DMS114 treated with DMSO at 0.1 percent for 48 hours (cell line): ENCODE measurements around the gene HPX.

ENCODE experiments used
- DNase-seq: peaks from one replicate; lab custom pipeline; 2025; ENCODE audit not compliant: unreplicated experiment; lab: John Stamatoyannopoulos, UW

The HPX gene

GRCh38 chr11:6391537-6392134, 49.2 kb downstream of the HPX start:
- DNase-seq, result no peak

- DNase-seq, result no peak
Observed at GRCh38 chr11:6390718-6391469, 49.9 kb downstream of the HPX start.

- DNase-seq, result peak; percentile 39
Observed at GRCh38 chr11:6389905-6390717, 50.7 kb downstream of the HPX start, which contains the start of gene SMPD1. TSS of gene SMPD1 (plus strand) at chr11:6390474. CDS start at chr11:6390599, 125 bp downstream.

GRCh38 chr11:6388748-6389147, 52.0 kb downstream of the HPX start:
- DNase-seq, result no peak

DNA sequence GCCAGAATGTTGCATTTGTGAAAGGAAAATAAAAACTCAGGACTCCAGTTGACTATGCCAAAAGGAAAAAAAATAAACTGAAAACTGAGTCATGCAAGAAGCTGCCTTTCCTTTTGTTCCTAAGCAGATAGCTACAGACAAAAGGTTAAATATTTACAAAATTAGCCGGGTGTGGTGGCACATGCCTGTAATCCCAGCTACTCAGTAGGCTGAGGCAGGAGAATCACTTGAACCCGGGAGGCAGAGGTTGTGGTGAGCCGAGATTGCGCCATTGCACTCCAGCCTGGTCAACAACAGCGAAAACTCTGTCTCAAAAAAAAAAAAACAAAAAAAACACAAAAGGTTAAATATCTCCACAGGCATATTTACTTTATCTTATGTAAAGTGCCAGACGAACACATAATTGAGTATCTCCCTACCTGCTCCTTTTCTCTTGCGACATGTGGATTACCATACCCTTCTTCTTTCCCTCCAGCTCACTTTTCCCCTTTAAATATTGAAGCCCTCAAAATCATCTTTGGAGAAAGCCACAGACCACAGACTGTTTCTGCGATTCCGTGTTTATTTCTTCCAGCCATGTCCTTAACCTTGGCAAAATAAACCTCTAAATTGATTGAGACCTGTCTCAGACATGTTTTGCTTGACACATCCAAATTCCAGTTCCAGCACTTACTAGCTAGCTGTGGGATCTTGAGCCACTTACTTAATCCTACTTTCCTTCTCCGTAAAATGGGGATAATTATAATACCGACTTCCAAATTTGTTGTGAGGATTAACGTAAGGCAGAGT, 52.8 kb downstream of the HPX start:
- DNase-seq, result no peak

- DNase-seq, result no peak
Observed at GRCh38 chr11:6385046-6385777, 55.6 kb downstream of the HPX start.
